HG03521 (cell line): Measurements from ENCODE around the gene CFAP65.

Experiments
- ATAC-seq: cut with Tn5 transposase; IDR thresholded peaks from one replicate; pipeline ENCODE4 v1.9.1; 2021; ENCODE audit warnings: mild to moderate bottlenecking, moderate library complexity; ENCODE audit not compliant: unreplicated experiment

Gene CFAP65

GRCh38 chr2:219041252-219041651 lies at the start of gene CFAP65:
Gene CFAP65 (minus strand): TSS chr2:219041516. CDS start chr2:219039048, 2,468 bp downstream.
- ATAC-seq, result no peak

- no peak for ATAC-seq
Observed at GRCh38 chr2:219090436-219091299, 49.4 kb upstream of the CFAP65 start.

- ATAC-seq, result no peak
Observed at GRCh38 chr2:219089330-219089729, 48.0 kb upstream of the CFAP65 start.

GRCh38 chr2:219087848-219088247 lies 46.5 kb upstream of the CFAP65 start:
- ATAC-seq, result no peak

- ATAC-seq, result no peak
Observed at GRCh38 chr2:219087361-219087760, 46.0 kb upstream of the CFAP65 start.

- no peak for ATAC-seq
Observed at GRCh38 chr2:219086196-219086595, 44.9 kb upstream of the CFAP65 start.

GRCh38 chr2:219084791-219085190 lies 43.5 kb upstream of the CFAP65 start:
- ATAC-seq, result no peak

GRCh38 chr2:219082332-219082958 lies 41.1 kb upstream of the CFAP65 start:
- ATAC-seq, result no peak

GRCh38 chr2:219081701-219082331 lies 40.5 kb upstream of the CFAP65 start:
- ATAC-seq, result no peak

- no peak for ATAC-seq
Observed at GRCh38 chr2:219081096-219081495, 39.8 kb upstream of the CFAP65 start.

GRCh38 chr2:219079417-219079816 lies 38.1 kb upstream of the CFAP65 start:
- ATAC-seq, result no peak

GRCh38 chr2:219078951-219079350 lies 37.6 kb upstream of the CFAP65 start:
- ATAC-seq, result no peak

- no peak for ATAC-seq
Observed at GRCh38 chr2:219078126-219078525, 36.8 kb upstream of the CFAP65 start.

- no peak for ATAC-seq
Observed at GRCh38 chr2:219076253-219076652, 34.9 kb upstream of the CFAP65 start.

GRCh38 chr2:219073413-219074129 lies 32.3 kb upstream of the CFAP65 start:
- no peak for ATAC-seq

- ATAC-seq, result no peak
Observed at GRCh38 chr2:219072741-219073250, 31.5 kb upstream of the CFAP65 start.

GRCh38 chr2:219071131-219071816 lies 30.0 kb upstream of the CFAP65 start:
- no peak for ATAC-seq

- ATAC-seq, result no peak
Observed at GRCh38 chr2:219065484-219065883, 24.2 kb upstream of the CFAP65 start.

- no peak for ATAC-seq
Observed at GRCh38 chr2:219062081-219062480, 20.8 kb upstream of the CFAP65 start.
